Suprapubic skin (tissue), 4 donors: ENCODE data around the gene THRB. TPM values are rescaled to one million over a fixed set of nuclear protein-coding genes. Genes with fewer than 3 reads are reported as not detected.

Experiments
- DNase-seq, 2 donors: peaks; one replicate each; pipeline ENCODE4 v3.0.0-alpha.2; 2019; ENCODE audit warnings: low spot score in 2 of 2
- H3K27ac ChIP-seq: fragments of 200-600 bp; sonication (generic); one replicate; pipeline ENCODE4 v1.5.1; 2019
- H3K27me3 ChIP-seq: fragments of 200-600 bp; sonication (generic); one replicate; pipeline ENCODE4 v1.5.1; 2019
- H3K36me3 ChIP-seq: fragments of 200-600 bp; sonication (generic); one replicate; pipeline ENCODE4 v1.5.1; 2019
- H3K4me1 ChIP-seq: fragments of 200-600 bp; sonication (generic); one replicate; pipeline ENCODE4 v1.5.1; 2019
- H3K4me3 ChIP-seq: fragments of 200-600 bp; sonication (generic); one replicate; pipeline ENCODE4 v1.5.1; 2019; ENCODE audit warnings: mild to moderate bottlenecking
- H3K9me3 ChIP-seq: fragments of 200-600 bp; sonication (generic); one replicate; pipeline ENCODE4 v1.5.1; 2019
- EP300 ChIP-seq: sonication (generic); formaldehyde crosslinking; IDR thresholded peaks from one replicate; pipeline ENCODE4 v1.6.1; 2017; ENCODE audit warnings: antibody characterized with exemption
- POLR2A ChIP-seq, 2 donors: fragments of 450-650 bp; IDR thresholded peaks; one replicate each; pipeline ENCODE4 v1.6.1; 2017; ENCODE audit warnings: antibody characterized with exemption in 2 of 2, mild to moderate bottlenecking in 2 of 2, moderate library complexity in 2 of 2
- POLR2AphosphoS5 ChIP-seq, 3 donors: sonication (generic); formaldehyde crosslinking; IDR thresholded peaks; one replicate each; pipeline ENCODE4 v1.6.1; 2017; ENCODE audit warnings: antibody characterized with exemption in 3 of 3
- WGBS: methylation state at CpG from one replicate; pipeline ENCODE4 v1.1.5; 2018; 5-methylcytosine and 5-hydroxymethylcytosine counted together
- total RNA-seq, 4 donors: library from RNA; depleted of rRNA; stranded (reverse); fragments of >200 nt; gene quantifications; one replicate each; pipeline ENCODE4 v1.1.0, GENCODE V29; 2016
- TF ChIP-seq, protein P1 (sequence below), 2 donors: fragments of 200-600 bp in 1 of 2; fragments of 450-650 bp in 1 of 2; sonication (generic) in 1 of 2; IDR thresholded peaks; one replicate each; pipeline ENCODE4 v1.5.1; 2016 to 2019; ENCODE audit warnings: antibody characterized with exemption in 2 of 2, mild to moderate bottlenecking in 1 of 2, moderate library complexity in 1 of 2

The THRB gene
- total RNA-seq: 10 to 100 TPM; 16.6 to 32.9 (median 24.4) TPM

- H3K27ac ChIP-seq: peak within 1 kb of the TSS; percentile 99
- peaks cover 49% of the 10 kb centered on the region for H3K4me1 ChIP-seq
- no peak for TF ChIP-seq EP300
- peak in 1 of 3 donors; percentile 24 for TF ChIP-seq POLR2AphosphoS5 (IDR thresholded peaks at IDR 0.05)
- TF ChIP-seq POLR2A (IDR thresholded peaks at IDR 0.05): peak; percentile 3 to 43
- TF ChIP-seq, protein P1, sequence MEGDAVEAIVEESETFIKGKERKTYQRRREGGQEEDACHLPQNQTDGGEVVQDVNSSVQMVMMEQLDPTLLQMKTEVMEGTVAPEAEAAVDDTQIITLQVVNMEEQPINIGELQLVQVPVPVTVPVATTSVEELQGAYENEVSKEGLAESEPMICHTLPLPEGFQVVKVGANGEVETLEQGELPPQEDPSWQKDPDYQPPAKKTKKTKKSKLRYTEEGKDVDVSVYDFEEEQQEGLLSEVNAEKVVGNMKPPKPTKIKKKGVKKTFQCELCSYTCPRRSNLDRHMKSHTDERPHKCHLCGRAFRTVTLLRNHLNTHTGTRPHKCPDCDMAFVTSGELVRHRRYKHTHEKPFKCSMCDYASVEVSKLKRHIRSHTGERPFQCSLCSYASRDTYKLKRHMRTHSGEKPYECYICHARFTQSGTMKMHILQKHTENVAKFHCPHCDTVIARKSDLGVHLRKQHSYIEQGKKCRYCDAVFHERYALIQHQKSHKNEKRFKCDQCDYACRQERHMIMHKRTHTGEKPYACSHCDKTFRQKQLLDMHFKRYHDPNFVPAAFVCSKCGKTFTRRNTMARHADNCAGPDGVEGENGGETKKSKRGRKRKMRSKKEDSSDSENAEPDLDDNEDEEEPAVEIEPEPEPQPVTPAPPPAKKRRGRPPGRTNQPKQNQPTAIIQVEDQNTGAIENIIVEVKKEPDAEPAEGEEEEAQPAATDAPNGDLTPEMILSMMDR (IDR thresholded peaks at IDR 0.05): peak in 1 of 2 donors; percentile 43
- DNase-seq: peak; percentile 84 to 86
- H3K4me3 ChIP-seq: peak within 1 kb of the TSS; percentile 94
- H3K36me3 ChIP-seq: no peaks in the 10 kb centered on the region
- H3K27me3 ChIP-seq: no peaks in the 10 kb centered on the region
- no peaks in the 10 kb centered on the region for H3K9me3 ChIP-seq
- under 1% methylated on average over 49 of the region's 80 CpGs for WGBS
Measured at GRCh38 chr3:24494618-24495325, at the start of gene THRB. THRB (minus strand) TSS chr3:24494850.

DNA sequence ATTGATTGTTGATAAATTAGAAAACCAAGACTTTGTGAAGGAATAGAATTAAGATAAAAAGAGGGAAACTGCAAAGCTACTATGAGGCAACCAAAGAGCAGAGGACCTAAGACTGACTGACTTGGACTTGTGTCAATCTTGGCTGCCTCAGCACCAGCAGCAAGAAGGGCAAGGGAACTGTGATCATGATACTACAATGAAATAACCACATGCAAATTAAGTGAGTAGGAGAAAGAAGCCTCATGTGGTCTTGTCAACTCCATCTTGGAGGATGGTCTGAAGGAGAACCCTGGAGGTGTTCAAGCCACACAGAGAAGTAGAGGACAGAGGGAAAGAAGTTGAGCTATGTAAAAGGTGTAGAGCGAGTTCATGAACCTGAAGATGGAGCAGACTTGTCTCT is 47.3 kb upstream of the THRB start:
- no peak for TF ChIP-seq POLR2A (IDR thresholded peaks at IDR 0.05)
- TF ChIP-seq, protein P1 (IDR thresholded peaks at IDR 0.05): no peak
- no peak for TF ChIP-seq EP300
- TF ChIP-seq POLR2AphosphoS5 (IDR thresholded peaks at IDR 0.05): no peak
- Histone ChIP-seq H3K36me3 (no peaks in the 10 kb centered on the region), H3K4me1 (no peaks in the 10 kb centered on the region), H3K4me3 (no peak overlapping the region), H3K9me3 (no peaks in the 10 kb centered on the region), H3K27ac (no peak overlapping the region), H3K27me3 (no peaks in the 10 kb centered on the region)
- no peak for DNase-seq
- WGBS: 81% methylated on average over 1 of the region's 1 CpG

DNA sequence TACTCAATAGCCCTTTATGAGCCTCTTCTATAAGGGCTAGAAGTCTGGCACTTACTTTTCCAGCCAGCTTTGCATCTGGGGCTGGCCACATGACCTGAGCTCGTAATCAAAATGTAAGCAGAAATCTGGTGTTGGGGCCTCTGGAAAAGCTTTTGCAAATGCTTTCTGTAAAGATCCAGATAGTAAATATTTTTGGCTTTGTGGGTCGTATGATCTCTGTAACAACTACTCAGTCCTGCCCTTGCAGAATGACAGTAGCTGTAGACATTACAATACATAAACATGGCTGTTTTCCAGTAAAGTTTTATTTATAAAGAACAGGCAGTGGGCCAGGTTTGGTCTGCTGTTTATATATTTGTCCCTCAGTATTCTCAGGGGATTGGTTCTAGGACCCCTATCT is 46.2 kb upstream of the THRB start:
- TF ChIP-seq POLR2AphosphoS5 (IDR thresholded peaks at IDR 0.05) (no peak), EP300 (no peak), POLR2A (IDR thresholded peaks at IDR 0.05) (no peak)
- TF ChIP-seq, protein P1 (IDR thresholded peaks at IDR 0.05): no peak
- no peaks in the 10 kb centered on the region for H3K36me3 ChIP-seq
- H3K27ac ChIP-seq: no peak overlapping the region
- H3K27me3 ChIP-seq: no peaks in the 10 kb centered on the region
- WGBS: 91% methylated on average over 2 of the region's 2 CpGs
- no peaks in the 10 kb centered on the region for H3K9me3 ChIP-seq
- H3K4me1 ChIP-seq: no peaks in the 10 kb centered on the region
- no peak overlapping the region for H3K4me3 ChIP-seq
- no peak for DNase-seq

- TF ChIP-seq POLR2A (IDR thresholded peaks at IDR 0.05) (no peak), EP300 (no peak), POLR2AphosphoS5 (IDR thresholded peaks at IDR 0.05) (no peak)
- TF ChIP-seq, protein P1 (IDR thresholded peaks at IDR 0.05): no peak
- no peaks in the 10 kb centered on the region for H3K36me3 ChIP-seq
- no peak overlapping the region for H3K4me3 ChIP-seq
- DNase-seq: no peak
- H3K9me3 ChIP-seq: no peaks in the 10 kb centered on the region
- H3K27me3 ChIP-seq: no peaks in the 10 kb centered on the region
- no peak overlapping the region for H3K27ac ChIP-seq
- H3K4me1 ChIP-seq: no peaks in the 10 kb centered on the region
- WGBS: 76% methylated on average over 2 of the region's 2 CpGs
Measured at GRCh38 chr3:24539699-24540098, 45.0 kb upstream of the THRB start.

DNA sequence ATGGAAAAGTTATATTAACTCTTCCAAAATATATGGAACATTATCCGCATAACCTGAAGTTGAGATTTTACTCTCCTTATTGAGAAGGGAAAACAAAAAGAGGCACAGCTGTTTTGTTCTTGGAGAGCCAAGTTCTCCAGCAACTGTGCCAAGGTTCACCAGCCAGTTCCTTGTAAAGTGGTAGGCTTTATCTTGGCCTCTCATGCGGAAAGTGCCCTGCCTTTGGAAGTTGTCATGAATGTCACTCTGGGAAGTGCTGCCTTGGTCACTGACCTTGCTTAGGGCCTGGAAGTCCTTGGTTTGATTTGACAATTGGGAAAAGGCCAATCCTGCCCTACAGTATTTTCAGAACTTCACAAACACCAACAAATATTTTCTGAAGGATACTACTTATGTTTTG is 44.2 kb upstream of the THRB start:
- Histone ChIP-seq H3K4me3 (no peak overlapping the region), H3K27me3 (no peaks in the 10 kb centered on the region), H3K36me3 (no peaks in the 10 kb centered on the region), H3K27ac (no peak overlapping the region), H3K4me1 (no peaks in the 10 kb centered on the region), H3K9me3 (no peaks in the 10 kb centered on the region)
- WGBS: 89% methylated on average over 2 of the region's 2 CpGs
- no peak for DNase-seq
- TF ChIP-seq POLR2A (IDR thresholded peaks at IDR 0.05): no peak
- TF ChIP-seq, protein P1 (IDR thresholded peaks at IDR 0.05): no peak
